CD14-positive monocyte (primary cell): ENCODE data around the gene RGPD6. TPM values are rescaled to one million over a fixed set of nuclear protein-coding genes. Genes with fewer than 3 reads are reported as not detected.
"Not testable (repeated sequence)": the region's sequence is repeated elsewhere in the genome, so short reads cannot be mapped to it uniquely, and the experiment has no call there.

ENCODE experiments used
- DNase-seq, 3 donors: peaks; one replicate each; pipeline ENCODE4 v3.0.0-alpha.2; 2011 to 2022
- H2AFZ ChIP-seq: 2 replicates; pipeline ENCODE4 v1.6.0; 2012; ENCODE audit warnings: mild to moderate bottlenecking, low read depth, low read length, inconsistent platforms; ENCODE audit not compliant: insufficient read depth, poor library complexity, severe bottlenecking
- H3K27ac ChIP-seq, 2 donors: 1 replicate in 1 of 2; 2 replicates in 1 of 2; pipeline ENCODE4 v1.5.1; 2012 to 2013; ENCODE audit warnings: low read length in 2 of 2, control low read depth in 1 of 2, inconsistent platforms in 1 of 2, low read depth in 1 of 2, mild to moderate bottlenecking in 1 of 2
- H3K27me3 ChIP-seq, 2 donors: one replicate each; pipeline versions ENCODE4 v1.6.0 to v1.6.1; 2011 to 2013; ENCODE audit warnings: low read length in 2 of 2; ENCODE audit not compliant: control insufficient read depth in 2 of 2, insufficient read depth in 2 of 2
- H3K36me3 ChIP-seq, 2 donors: replicated peaks in 1 of 2; 1 replicate in 1 of 2; 2 replicates in 1 of 2; pipeline versions ENCODE4 v1.5.1 to v1.6.1; 2012 to 2013; ENCODE audit warnings: low read length in 2 of 2, control low read depth in 1 of 2, inconsistent platforms in 1 of 2, mild to moderate bottlenecking in 1 of 2; ENCODE audit not compliant: insufficient read depth in 2 of 2, control insufficient read depth in 1 of 2
- H3K4me1 ChIP-seq, 2 donors: 1 replicate in 1 of 2; 2 replicates in 1 of 2; pipeline versions ENCODE4 v1.5.1 to v1.6.1; 2012 to 2013; ENCODE audit warnings: low read length in 2 of 2, control low read depth in 1 of 2, inconsistent platforms in 1 of 2, mild to moderate bottlenecking in 1 of 2, moderate library complexity in 1 of 2; ENCODE audit not compliant: insufficient read depth in 2 of 2, control insufficient read depth in 1 of 2
- H3K4me2 ChIP-seq: replicated peaks from 2 replicates; pipeline ENCODE3; 2012; ENCODE audit warnings: low read length, moderate library complexity, mild to moderate bottlenecking; ENCODE audit not compliant: poor library complexity, severe bottlenecking; ENCODE audit errors: extremely low read depth
- H3K4me3 ChIP-seq, 3 experiments: fragments of 200-600 bp in 1 of 3; sonication (generic) in 1 of 3; replicated peaks in 1 of 3; 1 replicate in 2 of 3; 2 replicates in 1 of 3; pipeline ENCODE4 v1.5.1; 2011 to 2013; ENCODE audit warnings: low read length in 3 of 3, mild to moderate bottlenecking in 3 of 3, control low read depth in 2 of 3, low read depth in 2 of 3, inconsistent platforms in 1 of 3, moderate library complexity in 1 of 3
- H3K79me2 ChIP-seq: 2 replicates; pipeline ENCODE4 v1.6.0; 2012; ENCODE audit warnings: mild to moderate bottlenecking, control low read depth, inconsistent platforms, low read length, moderate library complexity; ENCODE audit not compliant: insufficient read depth
- H3K9ac ChIP-seq: 2 replicates; pipeline ENCODE4 v1.6.0; 2017; ENCODE audit warnings: low read length, mild to moderate bottlenecking; ENCODE audit not compliant: insufficient read depth, poor library complexity, severe bottlenecking
- H3K9me3 ChIP-seq, 2 donors: replicated peaks in 1 of 2; 1 replicate in 1 of 2; 2 replicates in 1 of 2; pipeline versions ENCODE4 v1.5.1 to v1.6.1; 2012 to 2013; ENCODE audit warnings: low read length in 2 of 2, control low read depth in 1 of 2; ENCODE audit not compliant: control insufficient read depth in 1 of 2, insufficient read depth in 1 of 2
- H4K20me1 ChIP-seq: 2 replicates; pipeline ENCODE4 v1.6.0; 2012; ENCODE audit warnings: mild to moderate bottlenecking, low read length, control low read depth, moderate library complexity; ENCODE audit not compliant: insufficient read depth
- H3K27ac Mint-ChIP-seq, 7 donors: one replicate each; pipeline ENCODE4 v1.8.0; 2020; ENCODE audit warnings: mild to moderate bottlenecking in 7 of 7, mixed read lengths in 7 of 7, moderate library complexity in 6 of 7, inconsistent platforms in 2 of 7
- H3K27me3 Mint-ChIP-seq, 3 donors: one replicate each; pipeline ENCODE4 v1.8.0; 2021 to 2022; ENCODE audit warnings: low read depth in 3 of 3, mild to moderate bottlenecking in 3 of 3, mixed read lengths in 3 of 3, moderate library complexity in 3 of 3, inconsistent platforms in 1 of 3
- H3K36me3 Mint-ChIP-seq, 2 donors: one replicate each; pipeline ENCODE4 v1.8.0; 2020; ENCODE audit warnings: mixed read lengths in 2 of 2, inconsistent platforms in 1 of 2, mild to moderate bottlenecking in 1 of 2
- H3K4me1 Mint-ChIP-seq: one replicate; pipeline ENCODE4 v1.8.0; 2020; ENCODE audit warnings: mild to moderate bottlenecking, mixed read lengths
- H3K4me3 Mint-ChIP-seq, 2 donors: one replicate each; pipeline ENCODE4 v1.8.0; 2020; ENCODE audit warnings: mild to moderate bottlenecking in 2 of 2, mixed read lengths in 2 of 2, moderate library complexity in 1 of 2
- H3K9me3 Mint-ChIP-seq, 7 donors: one replicate each; pipeline ENCODE4 v1.8.0; 2020 to 2022; ENCODE audit warnings: mixed read lengths in 7 of 7, mild to moderate bottlenecking in 6 of 7, moderate library complexity in 6 of 7, inconsistent platforms in 2 of 7
- WGBS: methylation state at CpG from one replicate; pipeline ENCODE4 v1.1.5; 2013; ENCODE audit warnings: missing lambda C conversion rate; ENCODE audit not compliant: insufficient coverage; 5-methylcytosine and 5-hydroxymethylcytosine counted together
- intact Hi-C, 2 donors: fragments of 100-400 bp; cut with micrococcal nuclease; formaldehyde crosslinking; loops; one replicate each; pipeline versions ENCODE4 v1.15.0 to v1.15.1; 2023
- polyA plus RNA-seq, 3 donors: library from polyadenylated mRNA; depleted of rRNA in 1 of 3; unstranded in 2 of 3; stranded (reverse) in 1 of 3; fragments of 300-500 nt in 2 of 3; fragments of >200 nt in 1 of 3; fragmentation: Illumina TruSeq in 2 of 3; gene quantifications; 1 replicate in 2 of 3; 2 replicates in 1 of 3; pipeline ENCODE4 v1.2.3, GENCODE V29; 2012 to 2021

RGPD6 gene
- polyA plus RNA-seq, 3 donors, result 0.11 to 3.0 TPM; not detected in 1

DNA sequence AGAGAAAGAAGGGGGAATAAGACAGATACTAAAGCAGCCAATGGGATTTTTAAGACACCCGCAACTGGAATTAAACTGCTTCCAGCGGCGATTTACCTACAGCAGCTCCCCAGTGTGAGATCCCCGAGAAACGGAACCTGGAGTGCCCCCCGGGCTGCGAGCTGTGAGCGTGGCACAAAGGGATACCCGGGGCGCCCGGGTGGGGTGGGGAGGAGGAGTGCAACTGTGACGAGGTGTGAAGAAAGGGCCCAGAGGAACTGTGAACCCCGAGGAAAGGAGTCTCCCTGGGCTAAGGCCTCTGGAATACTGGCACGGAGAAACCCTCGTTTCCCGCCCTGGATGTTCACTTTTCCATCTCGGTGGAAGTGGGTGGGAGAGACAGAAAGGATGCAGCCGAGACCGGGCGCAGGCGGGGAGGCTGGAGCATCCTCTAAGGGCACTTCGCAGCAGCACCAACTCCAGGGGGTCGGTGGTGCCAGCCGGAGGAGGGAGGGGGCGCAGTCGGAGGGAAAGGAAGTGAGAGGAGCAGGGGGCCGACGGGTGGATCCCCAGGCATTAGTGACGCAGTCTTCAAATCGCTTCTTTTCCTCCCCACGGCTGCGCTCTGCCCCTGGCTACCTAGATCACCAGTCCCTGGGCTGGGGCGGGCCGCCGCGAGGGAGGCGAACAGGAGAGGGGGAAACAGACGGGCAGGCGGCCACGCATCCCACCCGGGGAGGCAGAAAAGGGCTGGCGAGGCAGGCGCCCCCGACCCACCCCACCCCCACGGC is 33.0 kb upstream of the RGPD6 start:
- H3K4me2 ChIP-seq, DNase-seq, H4K20me1 ChIP-seq, H3K27me3 ChIP-seq, H3K36me3 ChIP-seq, H3K9ac ChIP-seq, H3K4me3 ChIP-seq, H3K4me3 Mint-ChIP-seq, H3K27ac ChIP-seq, H3K9me3 ChIP-seq, H3K9me3 Mint-ChIP-seq, H3K4me1 ChIP-seq, intact Hi-C loops, H3K27ac Mint-ChIP-seq, H3K36me3 Mint-ChIP-seq, H3K4me1 Mint-ChIP-seq, H3K79me2 ChIP-seq, H2AFZ ChIP-seq: not testable (repeated sequence)
- no CpG with 5 or more reads among the region's 45 CpGs for WGBS
- peaks cover 6 to 15% (median 6%) of the 10 kb centered on the region in 3 donors for H3K27me3 Mint-ChIP-seq

GRCh38 chr2:110608788-110609502 is 31.9 kb upstream of the RGPD6 start:
- H3K9me3 Mint-ChIP-seq, H3K4me1 Mint-ChIP-seq, intact Hi-C loops, H2AFZ ChIP-seq, H3K36me3 ChIP-seq, H3K79me2 ChIP-seq, H4K20me1 ChIP-seq, H3K4me1 ChIP-seq, DNase-seq, H3K4me2 ChIP-seq, H3K4me3 ChIP-seq, H3K4me3 Mint-ChIP-seq, H3K9ac ChIP-seq, H3K9me3 ChIP-seq, H3K27me3 ChIP-seq, H3K27ac Mint-ChIP-seq, H3K36me3 Mint-ChIP-seq, H3K27ac ChIP-seq: not testable (repeated sequence)
- H3K27me3 Mint-ChIP-seq, result peaks cover 6 to 15% (median 6%) of the 10 kb centered on the region in 3 donors
- WGBS, result no CpG with 5 or more reads among the region's 8 CpGs

- H3K27ac Mint-ChIP-seq, H3K9me3 ChIP-seq, DNase-seq, H3K27me3 ChIP-seq, H3K4me2 ChIP-seq, H3K4me1 ChIP-seq, H3K36me3 Mint-ChIP-seq, H3K27ac ChIP-seq, intact Hi-C loops, H3K9ac ChIP-seq, H3K4me3 ChIP-seq, H3K79me2 ChIP-seq, H4K20me1 ChIP-seq, H3K4me3 Mint-ChIP-seq, H2AFZ ChIP-seq, H3K36me3 ChIP-seq, H3K9me3 Mint-ChIP-seq, H3K4me1 Mint-ChIP-seq: not testable (repeated sequence)
- WGBS, result 76% methylated on average over 2 of the region's 12 CpGs
- peaks cover 6 to 12% (median 6%) of the 10 kb centered on the region in 3 donors for H3K27me3 Mint-ChIP-seq
Observed at GRCh38 chr2:110605057-110605456, 28.0 kb upstream of the RGPD6 start.

GRCh38 chr2:110603917-110604591 is 27.0 kb upstream of the RGPD6 start:
- H3K36me3 Mint-ChIP-seq, H3K4me2 ChIP-seq, H3K36me3 ChIP-seq, H3K4me3 Mint-ChIP-seq, H3K4me3 ChIP-seq, H3K4me1 Mint-ChIP-seq, H2AFZ ChIP-seq, H3K27me3 ChIP-seq, H3K9ac ChIP-seq, H3K27ac Mint-ChIP-seq, DNase-seq, H4K20me1 ChIP-seq, H3K9me3 ChIP-seq, H3K27ac ChIP-seq, H3K4me1 ChIP-seq, H3K9me3 Mint-ChIP-seq, H3K79me2 ChIP-seq, intact Hi-C loops: not testable (repeated sequence)
- H3K27me3 Mint-ChIP-seq, result peaks cover 6 to 12% (median 6%) of the 10 kb centered on the region in 3 donors
- WGBS, result no CpG with 5 or more reads among the region's 8 CpGs
